MM.1S (cell line): Measurements from ENCODE around the gene AVL9.

Source experiments
- EZH2phosphoT487 ChIP-seq: fragments of 300-600 bp; sonication (generic); IDR thresholded peaks from 2 replicates; pipeline ENCODE4 v1.6.1; 2018; ENCODE audit warnings: antibody characterized with exemption, low read length
- TF ChIP-seq, protein P1 (sequence below): fragments of 300-600 bp; sonication (generic); IDR thresholded peaks from 2 replicates; pipeline ENCODE4 v1.5.1; 2016; ENCODE audit warnings: antibody characterized with exemption, low read length, mixed read lengths

DNA sequence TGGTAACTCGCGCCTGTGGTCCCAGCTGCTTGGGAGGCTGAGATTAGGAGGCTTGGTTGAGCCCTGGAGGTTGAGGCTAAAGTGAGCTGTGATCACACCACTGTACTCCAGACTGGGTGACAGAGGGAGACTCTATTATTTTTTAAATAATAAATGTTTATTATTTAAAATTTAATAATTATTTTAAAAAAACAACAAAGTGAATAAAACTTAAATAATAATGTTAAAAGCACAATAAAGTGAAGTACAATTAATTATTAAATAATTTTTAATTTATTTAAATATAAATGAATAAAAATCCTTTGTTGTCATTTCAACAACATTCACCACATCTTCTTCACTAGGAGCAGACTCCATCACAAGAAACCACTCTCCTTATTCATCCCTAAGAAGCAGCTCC lies 64.8 kb downstream of the AVL9 start:
- no peak for TF ChIP-seq EZH2phosphoT487
- TF ChIP-seq, protein P1, sequence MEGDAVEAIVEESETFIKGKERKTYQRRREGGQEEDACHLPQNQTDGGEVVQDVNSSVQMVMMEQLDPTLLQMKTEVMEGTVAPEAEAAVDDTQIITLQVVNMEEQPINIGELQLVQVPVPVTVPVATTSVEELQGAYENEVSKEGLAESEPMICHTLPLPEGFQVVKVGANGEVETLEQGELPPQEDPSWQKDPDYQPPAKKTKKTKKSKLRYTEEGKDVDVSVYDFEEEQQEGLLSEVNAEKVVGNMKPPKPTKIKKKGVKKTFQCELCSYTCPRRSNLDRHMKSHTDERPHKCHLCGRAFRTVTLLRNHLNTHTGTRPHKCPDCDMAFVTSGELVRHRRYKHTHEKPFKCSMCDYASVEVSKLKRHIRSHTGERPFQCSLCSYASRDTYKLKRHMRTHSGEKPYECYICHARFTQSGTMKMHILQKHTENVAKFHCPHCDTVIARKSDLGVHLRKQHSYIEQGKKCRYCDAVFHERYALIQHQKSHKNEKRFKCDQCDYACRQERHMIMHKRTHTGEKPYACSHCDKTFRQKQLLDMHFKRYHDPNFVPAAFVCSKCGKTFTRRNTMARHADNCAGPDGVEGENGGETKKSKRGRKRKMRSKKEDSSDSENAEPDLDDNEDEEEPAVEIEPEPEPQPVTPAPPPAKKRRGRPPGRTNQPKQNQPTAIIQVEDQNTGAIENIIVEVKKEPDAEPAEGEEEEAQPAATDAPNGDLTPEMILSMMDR = no peak
